H1 (cell line): ENCODE results near the gene TBCD. TPM values are rescaled to one million over a fixed set of nuclear protein-coding genes. Genes with fewer than 3 reads are reported as not detected.

Experiments used
- CTCF ChIA-PET: fragments of 300-600 bp; sonication (Branson Sonifier 250); formaldehyde crosslinking; loops from one replicate; lab custom pipeline; 2021; ENCODE audit not compliant: partially characterized antibody; lab: Charles Lee
- POLR2A ChIA-PET: fragments of 300-600 bp; sonication (Branson Sonifier 250); formaldehyde crosslinking; loops from one replicate; lab custom pipeline; 2021; ENCODE audit warnings: inconsistent platforms; ENCODE audit not compliant: partially characterized antibody; lab: Charles Lee
- DNase-seq, 2 experiments: peaks; one replicate each; pipeline versions ENCODE4 v3.0.0 to v3.0.0-alpha.2; 2010 to 2022; ENCODE audit warnings: low spot score in 2 of 2, low read depth in 1 of 2, mixed read lengths in 1 of 2
- FAIRE-seq: peaks from 2 replicates; lab custom pipeline; 2011; peaks lifted over from hg19 to GRCh38; lab: Jason Lieb, UNC
- H2AFZ ChIP-seq: 2 replicates; pipeline ENCODE4 v1.8.1; 2012; ENCODE audit warnings: low read length, inconsistent platforms
- H2AK5ac ChIP-seq: 2 replicates; pipeline ENCODE4 v1.6.1; 2013; ENCODE audit warnings: low read depth, low read length
- H2BK120ac ChIP-seq: replicated peaks from 2 replicates; pipeline ENCODE3; 2013; ENCODE audit warnings: low read depth, low read length, inconsistent platforms
- H2BK12ac ChIP-seq: 2 replicates; pipeline ENCODE4 v1.6.1; 2013; ENCODE audit warnings: low read depth, low read length
- H2BK15ac ChIP-seq: 2 replicates; pipeline ENCODE4 v1.6.1; 2013; ENCODE audit warnings: low read length
- H2BK20ac ChIP-seq: 2 replicates; pipeline ENCODE4 v1.6.1; 2013; ENCODE audit warnings: low read length
- H2BK5ac ChIP-seq: 2 replicates; pipeline ENCODE4 v1.6.1; 2013; ENCODE audit warnings: low read depth, low read length
- H3K14ac ChIP-seq: 2 replicates; pipeline ENCODE4 v1.6.1; 2013; ENCODE audit warnings: inconsistent platforms; ENCODE audit not compliant: insufficient read length
- H3K18ac ChIP-seq: 2 replicates; pipeline ENCODE4 v1.6.1; 2013; ENCODE audit warnings: low read length; ENCODE audit errors: extremely low read depth
- H3K23ac ChIP-seq: 2 replicates; pipeline ENCODE4 v1.6.1; 2013; ENCODE audit warnings: inconsistent platforms; ENCODE audit not compliant: insufficient read length
- H3K23me2 ChIP-seq: 2 replicates; pipeline ENCODE4 v1.6.1; 2013; ENCODE audit warnings: low read depth, low read length
- H3K27ac ChIP-seq: 2 replicates; pipeline ENCODE4 v1.6.1; 2011; ENCODE audit warnings: low read depth, low read length, inconsistent platforms
- H3K27me3 ChIP-seq, 4 experiments: replicated peaks in 1 of 4; 1 replicate in 1 of 4; 2 replicates in 3 of 4; pipeline versions ENCODE4 v1.6.1 to v1.8.1; 2011 to 2013; ENCODE audit warnings: low read length in 3 of 4, mild to moderate bottlenecking in 3 of 4, inconsistent platforms in 2 of 4, mixed read lengths in 2 of 4, moderate library complexity in 1 of 4; ENCODE audit not compliant: control insufficient read depth in 3 of 4, insufficient read depth in 3 of 4; ENCODE audit errors: extremely low read depth in 1 of 4
- H3K36me3 ChIP-seq, 4 experiments: 2 replicates each; pipeline versions ENCODE4 v1.6.1 to v1.8.1; 2011 to 2013; ENCODE audit warnings: mild to moderate bottlenecking in 4 of 4, low read length in 3 of 4, moderate library complexity in 2 of 4, control low read depth in 1 of 4, inconsistent platforms in 1 of 4; ENCODE audit not compliant: insufficient read depth in 4 of 4, control insufficient read depth in 2 of 4
- H3K4ac ChIP-seq: replicated peaks from 2 replicates; pipeline ENCODE3; 2013; ENCODE audit warnings: low read length, low read depth, mixed read lengths, inconsistent platforms; ENCODE audit not compliant: insufficient read length
- H3K4me1 ChIP-seq, 4 experiments: replicated peaks in 1 of 4; 1 replicate in 1 of 4; 2 replicates in 3 of 4; pipeline versions ENCODE4 v1.6.1 to v1.8.1; 2011 to 2013; ENCODE audit warnings: low read length in 3 of 4, inconsistent platforms in 2 of 4, mixed read lengths in 1 of 4; ENCODE audit not compliant: insufficient read depth in 4 of 4, control insufficient read depth in 3 of 4
- H3K4me2 ChIP-seq, 2 experiments: 2 replicates each; pipeline versions ENCODE4 v1.6.1 to v1.8.1; 2011 to 2013; ENCODE audit warnings: low read depth in 2 of 2, low read length in 2 of 2, control low read depth in 1 of 2, inconsistent platforms in 1 of 2, mild to moderate bottlenecking in 1 of 2; ENCODE audit not compliant: insufficient read depth in 1 of 2
- H3K4me3 ChIP-seq, 4 experiments: fragments of 200-600, 300-600 bp in 1 of 4; sonication (generic), shearing (Covaris generic), sonication (Bioruptor Twin) in 1 of 4; 2 replicates each; pipeline versions ENCODE4 v1.5.1 to v1.8.1; 2011 to 2016; ENCODE audit warnings: low read length in 4 of 4, low read depth in 3 of 4, control low read depth in 2 of 4, inconsistent platforms in 2 of 4, mild to moderate bottlenecking in 2 of 4, mixed read lengths in 1 of 4, moderate library complexity in 1 of 4; ENCODE audit not compliant: insufficient read depth in 2 of 4; ENCODE audit errors: extremely low read depth in 1 of 4
- H3K56ac ChIP-seq: replicated peaks from 2 replicates; pipeline ENCODE3; 2013; ENCODE audit warnings: low read depth, mild to moderate bottlenecking, mixed read lengths, low read length, inconsistent platforms; ENCODE audit not compliant: insufficient read length
- H3K79me1 ChIP-seq: 2 replicates; pipeline ENCODE4 v1.6.1; 2013; ENCODE audit warnings: low read depth, low read length, control low read depth
- H3K79me2 ChIP-seq, 2 experiments: 2 replicates each; pipeline versions ENCODE4 v1.6.1 to v1.8.1; 2012 to 2013; ENCODE audit warnings: low read length in 2 of 2, mild to moderate bottlenecking in 2 of 2, inconsistent platforms in 1 of 2; ENCODE audit not compliant: insufficient read depth in 2 of 2, control insufficient read depth in 1 of 2
- H3K9ac ChIP-seq, 4 experiments: replicated peaks in 1 of 4; 1 replicate in 1 of 4; 2 replicates in 3 of 4; pipeline versions ENCODE4 v1.6.1 to v1.8.1; 2011 to 2013; ENCODE audit warnings: low read depth in 3 of 4, low read length in 3 of 4, control low read depth in 2 of 4, mild to moderate bottlenecking in 2 of 4, moderate library complexity in 2 of 4, inconsistent platforms in 1 of 4; ENCODE audit errors: extremely low read depth in 1 of 4
- H3K9me3 ChIP-seq, 2 experiments: 2 replicates each; pipeline versions ENCODE4 v1.6.1 to v1.8.1; 2012 to 2013; ENCODE audit warnings: mild to moderate bottlenecking in 2 of 2, moderate library complexity in 2 of 2, control low read depth in 1 of 2, inconsistent platforms in 1 of 2, low read depth in 1 of 2, low read length in 1 of 2, mixed read lengths in 1 of 2; ENCODE audit not compliant: insufficient read depth in 2 of 2
- H4K20me1 ChIP-seq, 2 experiments: replicated peaks in 1 of 2; 2 replicates each; pipeline versions ENCODE3 to v1.8.1; 2011 to 2013; ENCODE audit warnings: inconsistent platforms in 2 of 2, low read length in 2 of 2, mild to moderate bottlenecking in 1 of 2; ENCODE audit not compliant: insufficient read depth in 2 of 2, control insufficient read depth in 1 of 2
- H4K5ac ChIP-seq: 2 replicates; pipeline ENCODE4 v1.6.1; 2013; ENCODE audit warnings: low read length, low read depth, mixed read lengths, inconsistent platforms; ENCODE audit not compliant: insufficient read length
- H4K8ac ChIP-seq: 2 replicates; pipeline ENCODE4 v1.8.0; 2013; ENCODE audit warnings: mild to moderate bottlenecking, moderate library complexity, low read length, inconsistent platforms; ENCODE audit not compliant: insufficient read depth; ENCODE audit errors: extremely low read depth
- H4K91ac ChIP-seq: replicated peaks from 2 replicates; pipeline ENCODE3; 2013; ENCODE audit warnings: low read length, mixed read lengths, inconsistent platforms; ENCODE audit not compliant: insufficient read length
- CTBP2 ChIP-seq: IDR thresholded peaks from 2 replicates; pipeline ENCODE4 v1.7.0; 2011; ENCODE audit warnings: borderline replicate concordance, mild to moderate bottlenecking, moderate library complexity, mixed read lengths, low read length; ENCODE audit not compliant: insufficient read depth, insufficient read length
- E2F6 ChIP-seq: IDR thresholded peaks from 2 replicates; pipeline ENCODE4 v1.6.1; 2012; ENCODE audit warnings: inconsistent platforms
- MAX ChIP-seq: IDR thresholded peaks from 2 replicates; pipeline ENCODE4 v1.6.1; 2012; ENCODE audit warnings: inconsistent platforms
- POLR2AphosphoS5 ChIP-seq: IDR thresholded peaks from 2 replicates; pipeline ENCODE4 v1.6.1; 2011; ENCODE audit warnings: low read depth, low read length
- TBP ChIP-seq: IDR thresholded peaks from 2 replicates; pipeline ENCODE4 v1.6.1; 2011; ENCODE audit warnings: low read depth, low read length, improper control_type of control experiment
- TCF12 ChIP-seq: IDR thresholded peaks from 2 replicates; pipeline ENCODE4 v1.6.1; 2011; ENCODE audit warnings: low read depth, mild to moderate bottlenecking, low read length
- WGBS, 2 experiments: shearing (Covaris generic) in 1 of 2; methylation state at CpG; one replicate each; pipeline versions ENCODE4 v1.1.6 to v1.1.7; 2013 to 2015; ENCODE audit warnings: low lambda C conversion rate in 2 of 2, mixed read lengths in 2 of 2, inconsistent platforms in 1 of 2, low coverage in 1 of 2, missing lambda C conversion rate in 1 of 2; ENCODE audit not compliant: insufficient replicate concordance in 2 of 2, insufficient coverage in 1 of 2, insufficient read length in 1 of 2; ENCODE audit errors: extremely low coverage in 1 of 2, missing lambda C conversion rate in 1 of 2; 5-methylcytosine and 5-hydroxymethylcytosine counted together
- polyA plus RNA-seq, 7 experiments: library from polyadenylated mRNA; depleted of rRNA in 3 of 7; stranded (reverse) in 5 of 7; unstranded in 2 of 7; fragments of >200 nt in 5 of 7; fragments of 200-250 nt in 2 of 7; gene quantifications; 1 replicate in 5 of 7; 2 replicates in 1 of 7; 4 replicates in 1 of 7; pipeline versions ENCODE4 v1.2.1 to v1.2.3, GENCODE V29; 2011 to 2013; ENCODE audit warnings: missing spikeins in 2 of 7, mixed read lengths in 2 of 7
- total RNA-seq: library from RNA; stranded (reverse); fragmentation: NEBNext Ultra II Directional; extraction: Animal tissue kit (Norgen Biotek cat#: 25700); gene quantifications from 2 replicates; pipeline ENCODE4 v1.2.1, GENCODE V29; 2021

Gene TBCD
- total and polyA plus RNA-seq, 2 of the 8 experiments (the other 6 are each of a cell fraction or from before 2014, with no cell fraction given), result 118 to 162 TPM

- no peaks in the 10 kb centered on the region for H4K20me1 ChIP-seq
- H3K56ac ChIP-seq, result no peak overlapping the region
- WGBS, 2 experiments, result 89% methylated on average over 17 of the region's 18 CpGs; no CpG with 5 or more reads in 1 of the 2 experiments
- H3K9me3 ChIP-seq, result peaks cover 49 to 60% of the 10 kb centered on the region in 2 experiments
- no peak overlapping the region for H4K5ac ChIP-seq
- H2BK20ac ChIP-seq, result no peak overlapping the region
- no peak overlapping the region for H3K4me3 ChIP-seq
- H3K23me2 ChIP-seq, result no peaks in the 10 kb centered on the region
- peaks cover 3 to 65% (median 36%) of the 10 kb centered on the region in 4 experiments; a peak in 6 of 8 replicates for H3K36me3 ChIP-seq
- H3K27me3 ChIP-seq, result no peaks in the 10 kb centered on the region
- H3K27ac ChIP-seq, result no peak overlapping the region
- ChIA-PET CTCF (interaction anchor here (0.8 to 2.5 kb wide), 5 partner anchors 8 to 65 kb away, joined by 3 to 12 read pairs (median 3); no protein-coding TSS in a partner anchor), POLR2A (no interaction called here)
- H3K4me2 ChIP-seq, result no peak overlapping the region
- H4K91ac ChIP-seq, result no peak overlapping the region
- H2BK120ac ChIP-seq, result no peak overlapping the region
- no peak overlapping the region for H2BK15ac ChIP-seq
- H2AK5ac ChIP-seq, result no peak overlapping the region
- H3K14ac ChIP-seq, result no peak overlapping the region
- no peak overlapping the region for H2AFZ ChIP-seq
- H2BK12ac ChIP-seq, result no peak overlapping the region
- no peak overlapping the region for H3K9ac ChIP-seq
- H3K18ac ChIP-seq, result no peak overlapping the region
- TF ChIP-seq TBP, result no peak
- no peak for TF ChIP-seq CTBP2
- 0 out of 2 replicates have a peak, but pooled peaks have one; percentile 28 for TF ChIP-seq POLR2AphosphoS5
- TF ChIP-seq TCF12, result no peak
- TF ChIP-seq MAX, result no peak
- 0 out of 2 replicates have a peak, but pooled peaks have one; percentile 15 for TF ChIP-seq E2F6
- no peak overlapping the region for H3K4ac ChIP-seq
- no peaks in the 10 kb centered on the region for H3K4me1 ChIP-seq
- H4K8ac ChIP-seq, result no peak overlapping the region
- DNase-seq (no peak), FAIRE-seq (no peak)
- H3K79me2 ChIP-seq, result no peaks in the 10 kb centered on the region
- H2BK5ac ChIP-seq, result no peak overlapping the region
- H3K79me1 ChIP-seq, result no peaks in the 10 kb centered on the region; the same call in none of the 2 replicates
- no peak overlapping the region for H3K23ac ChIP-seq
Measured at GRCh38 chr17:82942166-82943130, 190.6 kb downstream of the TBCD start.
